ENCODE measurements around the gene NHS. TPM values are rescaled to one million over a fixed set of nuclear protein-coding genes. Genes with fewer than 3 reads are reported as not detected.

NHS gene
- total RNA-seq, 2 experiments from 2014 or later, result 0.54 to 1.2 TPM

DNA sequence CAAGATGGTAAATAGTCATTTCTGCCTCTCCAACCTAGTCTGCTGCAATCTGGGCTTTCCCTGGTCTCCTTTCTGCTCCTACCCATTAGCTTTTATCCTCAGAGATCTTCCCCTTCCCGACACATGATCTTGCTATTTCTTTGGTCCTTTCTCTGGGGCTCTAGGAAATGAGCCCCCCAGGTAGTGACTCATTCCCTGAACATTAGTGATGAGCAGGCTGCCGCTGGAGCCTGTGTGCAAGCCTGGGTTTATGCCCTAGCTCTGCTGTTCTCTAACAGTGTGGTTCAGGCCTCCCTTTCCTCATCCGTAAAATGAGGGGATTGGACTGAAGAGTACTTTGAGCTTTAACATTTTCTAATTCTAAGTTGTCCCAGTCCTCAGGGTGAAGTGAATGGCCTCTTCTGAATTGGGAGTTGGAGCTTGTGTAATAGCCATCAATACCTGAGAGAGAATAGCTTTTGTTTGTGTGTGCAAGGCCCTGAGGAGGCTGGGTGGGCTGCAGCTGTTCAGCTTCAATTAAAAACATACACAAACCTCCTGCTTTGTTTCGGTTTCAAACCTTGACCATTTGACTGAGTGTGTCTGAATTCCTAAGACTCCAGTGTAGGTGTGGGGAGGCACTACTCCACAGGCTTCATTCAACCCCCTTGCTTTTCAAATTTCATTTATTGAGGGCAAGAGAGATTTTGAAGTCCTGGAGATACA lies 246.7 kb downstream of the NHS start:
- Mint-ChIP-seq H3K4me3 (no peak overlapping the region), H3K36me3 (ENCODE audit: low read depth) (no peaks in the 10 kb centered on the region), H3K27me3 (peaks cover 2% of the 10 kb centered on the region), H3K9me3 (no peaks in the 10 kb centered on the region), H3K27ac (no peak overlapping the region), H3K4me1 (no peaks in the 10 kb centered on the region)
- ChIA-PET CTCF (no interaction called here), POLR2A (no interaction called here)
- DNase-seq, result no peak

DNA sequence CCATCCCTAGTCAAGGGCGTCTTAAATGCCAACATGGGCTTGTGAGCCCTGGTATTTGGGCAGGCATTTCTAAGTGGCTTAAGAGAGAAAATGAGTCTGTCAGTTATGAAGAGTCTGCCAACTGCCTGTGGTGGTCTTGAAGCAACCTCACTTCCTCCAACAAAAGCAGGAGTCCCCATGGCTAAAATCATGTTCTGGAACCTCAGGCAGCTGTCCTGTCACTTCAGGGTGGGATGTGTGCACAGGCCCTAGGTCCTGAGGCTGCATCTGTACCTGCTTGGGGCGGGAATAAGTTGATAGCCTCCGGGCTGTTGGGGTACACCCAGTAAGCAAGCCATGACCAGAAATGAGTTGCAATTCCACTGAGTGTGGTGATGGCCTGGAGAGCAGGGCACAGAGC lies 247.3 kb downstream of the NHS start:
- no peaks in the 10 kb centered on the region for H3K4me1 Mint-ChIP-seq
- peaks cover 2% of the 10 kb centered on the region for H3K27me3 Mint-ChIP-seq
- CTCF ChIA-PET, result no interaction called here
- no peak overlapping the region for H3K4me3 Mint-ChIP-seq
- no peak overlapping the region for H3K27ac Mint-ChIP-seq
- H3K36me3 Mint-ChIP-seq (ENCODE audit: low read depth), result no peaks in the 10 kb centered on the region
- no peaks in the 10 kb centered on the region for H3K9me3 Mint-ChIP-seq
- POLR2A ChIA-PET, result no interaction called here
- DNase-seq, result no peak

DNA sequence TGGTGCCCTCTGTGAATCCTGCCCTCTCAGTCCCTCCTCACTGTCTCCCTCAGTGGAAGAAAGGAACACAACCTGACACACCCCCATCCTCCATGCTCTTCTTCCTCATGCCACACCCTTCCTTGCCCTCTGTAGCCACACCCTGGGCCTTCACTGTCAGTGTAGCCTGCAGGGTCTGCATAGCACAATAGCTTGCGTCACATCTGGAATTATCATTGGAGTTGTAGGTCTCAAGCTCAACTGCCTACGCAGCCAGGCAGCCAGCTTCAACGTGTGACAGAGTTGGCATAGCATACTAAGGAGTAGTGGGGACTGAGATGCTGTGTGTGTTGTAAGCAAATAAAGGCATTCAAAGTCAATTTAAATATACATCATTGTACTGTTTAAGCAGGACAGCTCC lies 248.8 kb downstream of the NHS start:
- Mint-ChIP-seq H3K4me1 (no peaks in the 10 kb centered on the region), H3K9me3 (no peaks in the 10 kb centered on the region), H3K27me3 (peaks cover 2% of the 10 kb centered on the region), H3K4me3 (no peak overlapping the region), H3K27ac (no peak overlapping the region), H3K36me3 (ENCODE audit: low read depth) (no peaks in the 10 kb centered on the region)
- CTCF ChIA-PET, result no interaction called here
- no peak for DNase-seq
- POLR2A ChIA-PET, result no interaction called here

DNA sequence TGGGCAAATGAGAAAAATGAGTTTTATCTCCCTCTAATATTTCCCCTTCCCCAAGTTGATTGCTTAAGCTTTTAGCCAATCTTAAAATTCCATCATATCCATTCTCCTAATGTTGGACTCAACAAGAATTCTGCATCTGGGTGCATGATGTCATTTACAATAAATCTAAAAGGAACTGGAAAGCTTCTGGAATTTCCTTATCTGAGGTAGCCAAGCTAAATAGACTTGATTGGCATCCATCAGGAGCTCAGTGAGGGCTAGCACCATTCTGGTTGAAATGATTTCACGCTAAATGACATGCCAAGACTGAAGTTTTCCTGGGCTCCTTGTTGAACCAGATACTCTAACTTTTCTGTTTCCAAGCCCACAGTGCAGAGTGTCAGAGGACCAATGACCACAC lies 252.0 kb downstream of the NHS start:
- no peaks in the 10 kb centered on the region for H3K4me1 Mint-ChIP-seq
- no peak overlapping the region for H3K4me3 Mint-ChIP-seq
- DNase-seq, result no peak
- ChIA-PET CTCF (no interaction called here), POLR2A (no interaction called here)
- no peak overlapping the region for H3K27ac Mint-ChIP-seq
- no peaks in the 10 kb centered on the region for H3K36me3 Mint-ChIP-seq (ENCODE audit: low read depth)
- H3K27me3 Mint-ChIP-seq, result peaks cover 2% of the 10 kb centered on the region
- no peaks in the 10 kb centered on the region for H3K9me3 Mint-ChIP-seq

DNA sequence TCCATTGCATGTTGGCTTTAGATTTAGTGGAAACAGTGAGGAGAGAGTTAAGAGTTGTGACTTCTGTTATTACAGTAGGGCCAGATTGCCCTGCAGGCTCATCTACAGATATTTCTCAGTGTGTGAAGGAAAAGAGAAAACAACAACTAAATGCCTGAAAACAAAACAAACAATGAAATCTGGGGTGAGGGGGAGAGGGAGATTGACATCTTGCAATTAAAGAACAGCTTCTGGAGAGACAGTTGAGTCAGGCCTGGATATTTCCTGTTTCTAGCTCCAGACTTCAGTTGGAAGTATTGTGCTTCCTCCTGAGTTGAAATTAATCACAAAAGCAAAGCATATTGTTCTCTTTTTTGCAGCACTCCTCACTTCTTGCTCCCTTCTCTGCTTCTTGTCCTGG lies 254.0 kb downstream of the NHS start:
- Mint-ChIP-seq H3K4me1 (peaks cover 10% of the 10 kb centered on the region), H3K27ac (no peak overlapping the region), H3K36me3 (ENCODE audit: low read depth) (no peaks in the 10 kb centered on the region), H3K9me3 (no peaks in the 10 kb centered on the region), H3K4me3 (no peak overlapping the region), H3K27me3 (peaks cover 2% of the 10 kb centered on the region)
- ChIA-PET CTCF (no interaction called here), POLR2A (no interaction called here)
- DNase-seq, result no peak

DNA sequence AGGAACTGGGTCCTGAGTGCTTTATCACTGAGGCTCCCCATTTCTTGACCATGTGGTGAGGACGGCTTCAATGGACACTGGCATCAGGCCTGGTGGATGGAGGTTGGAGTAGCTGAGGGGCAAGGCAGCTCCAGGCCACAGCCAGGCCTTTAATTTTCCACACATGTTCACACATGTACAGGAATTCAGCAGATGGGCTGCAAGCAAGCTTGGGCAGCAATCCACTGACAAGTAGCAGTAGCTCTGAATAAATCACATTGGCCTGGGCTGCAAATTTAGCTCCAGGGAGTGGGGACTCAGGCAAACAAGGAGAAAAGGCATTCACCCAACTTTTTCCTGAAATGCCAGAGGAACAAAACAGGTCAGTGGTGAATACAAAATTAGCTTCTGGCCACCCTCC lies 254.5 kb downstream of the NHS start:
- no peak for DNase-seq
- no peaks in the 10 kb centered on the region for H3K9me3 Mint-ChIP-seq
- H3K4me3 Mint-ChIP-seq, result no peak overlapping the region
- H3K36me3 Mint-ChIP-seq (ENCODE audit: low read depth), result no peaks in the 10 kb centered on the region
- POLR2A ChIA-PET, result no interaction called here
- peaks cover 2% of the 10 kb centered on the region for H3K27me3 Mint-ChIP-seq
- H3K4me1 Mint-ChIP-seq, result peaks cover 11% of the 10 kb centered on the region
- no peak overlapping the region for H3K27ac Mint-ChIP-seq
- CTCF ChIA-PET, result interaction anchor here (0.9 kb wide), 1 partner anchor 12 kb away, joined by 8 read pairs; no protein-coding TSS in a partner anchor

DNA sequence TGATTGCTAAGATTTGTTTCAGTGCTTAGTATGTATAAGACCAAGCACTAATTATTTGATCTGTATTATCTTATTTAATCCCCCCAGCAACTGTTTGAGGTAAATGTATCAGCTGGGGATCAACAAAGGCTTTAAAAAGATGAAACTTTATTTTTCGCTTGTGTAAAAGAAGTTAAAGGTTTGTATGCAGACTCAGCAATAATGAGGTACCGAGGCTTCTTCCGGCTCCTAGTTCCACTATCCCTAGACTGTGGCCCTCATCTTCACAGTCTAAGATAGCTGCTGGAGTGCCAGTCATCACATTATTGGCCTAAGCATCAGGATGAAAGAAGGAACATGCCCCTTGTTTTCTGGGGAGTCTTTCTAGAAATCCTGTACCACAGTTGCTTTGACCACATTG lies 256.6 kb downstream of the NHS start:
- no peak overlapping the region for H3K27ac Mint-ChIP-seq
- ChIA-PET CTCF (no interaction called here), POLR2A (no interaction called here)
- no peak for DNase-seq
- H3K4me3 Mint-ChIP-seq, result no peak overlapping the region
- no peaks in the 10 kb centered on the region for H3K36me3 Mint-ChIP-seq (ENCODE audit: low read depth)
- H3K27me3 Mint-ChIP-seq, result no peaks in the 10 kb centered on the region
- H3K4me1 Mint-ChIP-seq, result peaks cover 11% of the 10 kb centered on the region
- no peaks in the 10 kb centered on the region for H3K9me3 Mint-ChIP-seq

DNA sequence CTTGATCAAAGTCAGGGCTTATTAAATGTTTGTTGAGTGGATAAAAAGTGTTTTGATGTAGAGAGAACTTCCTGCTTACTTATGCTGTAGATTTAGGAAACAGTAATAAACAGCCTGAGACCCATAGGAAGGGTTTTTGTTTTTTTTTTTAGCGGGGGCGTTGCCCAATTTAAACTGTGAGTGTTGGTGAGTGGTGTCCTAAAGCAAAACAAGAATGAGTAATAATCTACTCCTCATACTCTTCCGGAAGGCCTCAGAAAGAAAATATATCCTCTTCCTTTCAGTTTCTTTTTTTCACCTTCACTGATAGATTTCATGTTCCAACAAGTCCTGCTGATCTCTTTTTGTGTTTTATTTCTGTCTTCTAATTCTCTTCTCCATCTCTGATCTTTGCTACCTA lies 257.9 kb downstream of the NHS start:
- POLR2A ChIA-PET, result no interaction called here

DNA sequence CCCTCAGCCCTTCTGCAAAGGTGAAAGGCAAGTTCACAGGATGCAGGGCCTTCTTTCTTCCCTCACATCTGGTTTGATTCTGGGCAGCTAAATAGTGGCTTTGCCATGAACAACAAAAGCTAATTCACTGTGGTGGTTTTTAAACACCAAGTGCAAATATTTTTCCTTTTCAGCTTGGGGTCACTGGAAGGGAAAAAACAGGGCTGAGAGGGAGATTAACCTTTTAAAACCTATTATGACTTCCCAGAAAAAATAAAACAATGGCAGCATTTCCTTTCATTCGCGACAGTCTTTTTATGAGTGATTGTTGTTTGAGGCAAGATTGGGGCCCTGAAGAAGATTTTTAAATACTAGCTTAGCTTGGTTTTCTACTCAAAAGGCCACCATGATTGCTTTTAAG lies 258.5 kb downstream of the NHS start:
- Mint-ChIP-seq H3K9me3 (no peaks in the 10 kb centered on the region), H3K27me3 (no peaks in the 10 kb centered on the region), H3K36me3 (ENCODE audit: low read depth) (no peaks in the 10 kb centered on the region), H3K27ac (peak overlapping the region; percentile 80), H3K4me3 (peak overlapping the region; percentile 45), H3K4me1 (peaks cover 11% of the 10 kb centered on the region)
- POLR2A ChIA-PET, result no interaction called here
- no peak for DNase-seq
- CTCF ChIA-PET, result no interaction called here

More for the DNA sequence above, 257.9 kb downstream of the NHS start:
- Mint-ChIP-seq H3K4me3 (peak overlapping the region; percentile 45), H3K27ac (peak overlapping the region; percentile 80), H3K9me3 (no peaks in the 10 kb centered on the region), H3K27me3 (no peaks in the 10 kb centered on the region), H3K4me1 (peaks cover 11% of the 10 kb centered on the region), H3K36me3 (ENCODE audit: low read depth) (no peaks in the 10 kb centered on the region)
- CTCF ChIA-PET, result interaction anchor here (0.7 kb wide), 1 partner anchor 729 kb away, joined by 3 read pairs; no protein-coding TSS in a partner anchor
- DNase-seq, result no peak

DNA sequence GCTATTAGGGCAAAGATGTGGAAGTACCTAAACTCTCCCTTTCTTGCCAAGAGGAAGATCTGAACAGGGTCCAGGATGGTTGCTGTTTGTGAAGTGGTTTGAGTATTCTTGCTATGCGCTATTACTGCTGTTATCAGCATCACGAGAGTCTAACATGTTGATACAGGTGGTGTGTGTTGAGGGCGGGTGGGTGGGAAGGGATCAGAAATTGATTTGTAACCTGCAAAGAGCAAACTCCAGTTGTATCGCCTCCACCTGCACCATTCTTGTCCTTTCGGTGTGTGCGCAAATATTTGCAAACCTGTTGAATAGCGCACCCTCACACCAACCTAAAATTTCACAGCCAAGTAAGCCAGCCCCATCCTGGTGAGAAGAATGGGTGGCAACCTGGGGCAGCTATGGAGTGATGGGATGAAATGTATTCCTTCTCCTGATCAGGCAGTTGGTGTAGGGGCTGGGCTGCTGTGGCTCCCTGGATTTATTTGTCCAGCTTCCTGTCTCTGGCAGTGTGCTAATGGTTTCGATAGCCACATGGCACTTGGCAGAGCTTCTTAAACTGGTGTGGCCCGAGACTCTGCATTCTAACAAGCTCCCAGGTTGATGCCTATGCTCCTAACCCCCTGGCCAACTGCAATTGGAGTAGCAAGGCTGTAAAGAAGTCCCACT lies 259.7 kb downstream of the NHS start:
- POLR2A ChIA-PET, result no interaction called here
- CTCF ChIA-PET, result no interaction called here
- Mint-ChIP-seq H3K4me1 (peaks cover 11% of the 10 kb centered on the region), H3K27me3 (no peaks in the 10 kb centered on the region), H3K9me3 (no peaks in the 10 kb centered on the region), H3K27ac (no peak overlapping the region), H3K36me3 (ENCODE audit: low read depth) (no peaks in the 10 kb centered on the region), H3K4me3 (no peak overlapping the region)
- DNase-seq, result no peak

DNA sequence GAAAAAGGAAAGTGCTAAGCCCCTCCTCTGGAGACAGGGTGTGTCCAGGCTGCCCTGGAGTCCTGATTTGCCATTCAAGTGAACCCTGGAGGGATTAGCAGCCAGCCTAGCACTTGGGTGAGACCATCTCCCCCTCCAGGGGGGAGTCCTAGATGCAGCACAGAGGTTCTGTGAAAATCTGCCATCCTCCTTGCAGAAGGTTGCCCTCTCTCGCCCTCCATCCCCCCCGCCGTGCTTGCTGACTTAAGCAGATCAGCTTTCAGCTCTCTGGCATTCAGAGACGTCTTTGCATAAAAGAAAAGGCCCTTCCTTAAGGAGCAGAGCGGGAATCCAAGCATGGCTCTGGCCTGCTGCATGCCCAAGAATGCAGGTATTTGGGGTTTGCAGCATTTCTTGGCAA lies 260.2 kb downstream of the NHS start:
- Mint-ChIP-seq H3K27me3 (no peaks in the 10 kb centered on the region), H3K4me3 (no peak overlapping the region), H3K9me3 (no peaks in the 10 kb centered on the region), H3K27ac (no peak overlapping the region), H3K36me3 (ENCODE audit: low read depth) (no peaks in the 10 kb centered on the region), H3K4me1 (peaks cover 11% of the 10 kb centered on the region)
- ChIA-PET POLR2A (no interaction called here), CTCF (interaction anchor here (0.9 kb wide), 1 partner anchor 44 kb away, joined by 3 read pairs; no protein-coding TSS in a partner anchor)
- DNase-seq, result no peak

DNA sequence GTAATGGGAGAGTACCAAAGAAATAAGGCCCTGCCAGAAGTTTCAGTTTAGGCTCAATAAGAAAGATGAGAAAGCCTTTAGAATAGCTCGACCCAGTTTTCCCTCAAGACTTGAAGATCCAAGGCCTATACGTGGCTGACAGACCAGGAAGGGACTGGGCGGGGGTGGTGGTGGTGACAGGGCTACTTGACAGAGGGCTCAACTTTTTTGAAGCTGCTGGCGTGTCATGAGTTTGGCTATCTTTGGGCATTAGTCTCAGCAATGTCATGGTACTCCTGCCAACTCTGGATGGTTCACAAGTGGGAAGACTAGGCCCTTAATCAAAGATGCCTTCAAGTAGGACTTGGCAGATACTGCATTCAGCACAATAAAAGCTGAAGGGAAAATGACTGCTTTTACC lies 262.2 kb downstream of the NHS start:
- no peak for DNase-seq
- no peak overlapping the region for H3K27ac Mint-ChIP-seq
- no peaks in the 10 kb centered on the region for H3K27me3 Mint-ChIP-seq
- H3K36me3 Mint-ChIP-seq (ENCODE audit: low read depth), result no peaks in the 10 kb centered on the region
- H3K4me1 Mint-ChIP-seq, result peaks cover 11% of the 10 kb centered on the region
- CTCF ChIA-PET, result no interaction called here
- POLR2A ChIA-PET, result no interaction called here
- no peaks in the 10 kb centered on the region for H3K9me3 Mint-ChIP-seq
- no peak overlapping the region for H3K4me3 Mint-ChIP-seq

DNA sequence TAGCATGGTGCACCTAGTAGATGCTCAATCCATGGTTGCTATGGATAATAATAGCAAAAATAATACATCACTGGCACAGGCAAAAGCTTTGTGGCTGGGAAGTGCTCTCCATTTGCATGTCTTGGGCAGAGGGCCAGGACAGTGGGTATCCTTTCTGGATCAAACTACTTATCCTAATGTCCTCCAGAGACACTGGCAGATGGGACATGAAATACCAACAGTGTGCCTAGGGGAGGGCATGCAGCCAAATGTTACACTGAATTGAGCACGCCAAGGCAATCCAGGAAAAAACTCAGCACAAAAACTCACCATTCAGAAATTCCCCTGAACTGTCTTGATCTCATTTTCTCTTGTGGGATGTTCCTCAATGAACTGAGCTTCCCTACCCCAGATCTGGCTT lies 263.7 kb downstream of the NHS start:
- CTCF ChIA-PET, result no interaction called here
- Mint-ChIP-seq H3K27me3 (no peaks in the 10 kb centered on the region), H3K36me3 (ENCODE audit: low read depth) (no peaks in the 10 kb centered on the region)

DNA sequence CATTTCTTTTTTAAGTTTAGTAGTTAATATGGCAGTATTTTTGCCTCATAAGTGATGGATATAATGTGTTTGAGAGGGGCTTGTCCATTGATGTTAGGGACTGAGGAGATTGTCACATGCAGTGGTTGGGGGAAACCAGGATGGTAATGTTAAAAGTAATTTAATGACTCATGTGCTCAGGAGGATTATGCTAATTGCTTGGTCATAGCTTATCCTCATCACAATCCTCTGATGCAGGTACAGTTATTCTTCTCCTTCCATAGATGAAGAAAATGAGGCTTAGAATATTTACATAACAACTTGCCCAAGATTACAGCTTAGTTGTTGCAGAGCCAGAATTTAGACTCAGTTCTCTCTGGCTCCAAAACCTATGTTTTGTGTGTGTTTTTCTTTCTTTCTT lies 267.9 kb downstream of the NHS start:
- Mint-ChIP-seq H3K36me3 (ENCODE audit: low read depth) (no peaks in the 10 kb centered on the region), H3K4me1 (peaks cover 6% of the 10 kb centered on the region), H3K9me3 (no peaks in the 10 kb centered on the region), H3K4me3 (no peak overlapping the region), H3K27ac (no peak overlapping the region), H3K27me3 (no peaks in the 10 kb centered on the region)
- no peak for DNase-seq
- POLR2A ChIA-PET, result no interaction called here
- CTCF ChIA-PET, result no interaction called here

More for the DNA sequence above, 263.7 kb downstream of the NHS start:
- H3K4me3 Mint-ChIP-seq, result no peak overlapping the region
- DNase-seq, result no peak
- POLR2A ChIA-PET, result no interaction called here
- no peaks in the 10 kb centered on the region for H3K9me3 Mint-ChIP-seq
- no peak overlapping the region for H3K27ac Mint-ChIP-seq
- H3K4me1 Mint-ChIP-seq, result peaks cover 8% of the 10 kb centered on the region

All from activated CD4-positive, alpha-beta T cell treated with anti-CD3 and anti-CD28 coated beads, Interleukin-2, amount 10 ng/mL, durations not matched to agents 7 days and 5 days (primary cell).